CD14-positive monocyte (primary cell): ENCODE measurements around the gene BAZ1A. TPM values are rescaled to one million over a fixed set of nuclear protein-coding genes. Genes with fewer than 3 reads are reported as not detected.

ENCODE experiments used
- DNase-seq, 3 donors: peaks; one replicate each; pipeline ENCODE4 v3.0.0-alpha.2; 2011 to 2022
- H2AFZ ChIP-seq: 2 replicates; pipeline ENCODE4 v1.6.0; 2012; ENCODE audit warnings: mild to moderate bottlenecking, low read depth, low read length, inconsistent platforms; ENCODE audit not compliant: insufficient read depth, poor library complexity, severe bottlenecking
- H3K27ac ChIP-seq, 2 donors: 1 replicate in 1 of 2; 2 replicates in 1 of 2; pipeline ENCODE4 v1.5.1; 2012 to 2013; ENCODE audit warnings: low read length in 2 of 2, control low read depth in 1 of 2, inconsistent platforms in 1 of 2, low read depth in 1 of 2, mild to moderate bottlenecking in 1 of 2
- H3K27me3 ChIP-seq, 2 donors: one replicate each; pipeline versions ENCODE4 v1.6.0 to v1.6.1; 2011 to 2013; ENCODE audit warnings: low read length in 2 of 2; ENCODE audit not compliant: control insufficient read depth in 2 of 2, insufficient read depth in 2 of 2
- H3K36me3 ChIP-seq, 2 donors: replicated peaks in 1 of 2; 1 replicate in 1 of 2; 2 replicates in 1 of 2; pipeline versions ENCODE4 v1.5.1 to v1.6.1; 2012 to 2013; ENCODE audit warnings: low read length in 2 of 2, control low read depth in 1 of 2, inconsistent platforms in 1 of 2, mild to moderate bottlenecking in 1 of 2; ENCODE audit not compliant: insufficient read depth in 2 of 2, control insufficient read depth in 1 of 2
- H3K4me1 ChIP-seq, 2 donors: 1 replicate in 1 of 2; 2 replicates in 1 of 2; pipeline versions ENCODE4 v1.5.1 to v1.6.1; 2012 to 2013; ENCODE audit warnings: low read length in 2 of 2, control low read depth in 1 of 2, inconsistent platforms in 1 of 2, mild to moderate bottlenecking in 1 of 2, moderate library complexity in 1 of 2; ENCODE audit not compliant: insufficient read depth in 2 of 2, control insufficient read depth in 1 of 2
- H3K4me2 ChIP-seq: replicated peaks from 2 replicates; pipeline ENCODE3; 2012; ENCODE audit warnings: low read length, moderate library complexity, mild to moderate bottlenecking; ENCODE audit not compliant: poor library complexity, severe bottlenecking; ENCODE audit errors: extremely low read depth
- H3K4me3 ChIP-seq, 3 experiments: fragments of 200-600 bp in 1 of 3; sonication (generic) in 1 of 3; replicated peaks in 1 of 3; 1 replicate in 2 of 3; 2 replicates in 1 of 3; pipeline ENCODE4 v1.5.1; 2011 to 2013; ENCODE audit warnings: low read length in 3 of 3, mild to moderate bottlenecking in 3 of 3, control low read depth in 2 of 3, low read depth in 2 of 3, inconsistent platforms in 1 of 3, moderate library complexity in 1 of 3
- H3K79me2 ChIP-seq: 2 replicates; pipeline ENCODE4 v1.6.0; 2012; ENCODE audit warnings: mild to moderate bottlenecking, control low read depth, inconsistent platforms, low read length, moderate library complexity; ENCODE audit not compliant: insufficient read depth
- H3K9ac ChIP-seq: 2 replicates; pipeline ENCODE4 v1.6.0; 2017; ENCODE audit warnings: low read length, mild to moderate bottlenecking; ENCODE audit not compliant: insufficient read depth, poor library complexity, severe bottlenecking
- H3K9me3 ChIP-seq, 2 donors: replicated peaks in 1 of 2; 1 replicate in 1 of 2; 2 replicates in 1 of 2; pipeline versions ENCODE4 v1.5.1 to v1.6.1; 2012 to 2013; ENCODE audit warnings: low read length in 2 of 2, control low read depth in 1 of 2; ENCODE audit not compliant: control insufficient read depth in 1 of 2, insufficient read depth in 1 of 2
- H4K20me1 ChIP-seq: 2 replicates; pipeline ENCODE4 v1.6.0; 2012; ENCODE audit warnings: mild to moderate bottlenecking, low read length, control low read depth, moderate library complexity; ENCODE audit not compliant: insufficient read depth
- H3K27ac Mint-ChIP-seq, 7 donors: one replicate each; pipeline ENCODE4 v1.8.0; 2020; ENCODE audit warnings: mild to moderate bottlenecking in 7 of 7, mixed read lengths in 7 of 7, moderate library complexity in 6 of 7, inconsistent platforms in 2 of 7
- H3K27me3 Mint-ChIP-seq, 3 donors: one replicate each; pipeline ENCODE4 v1.8.0; 2021 to 2022; ENCODE audit warnings: low read depth in 3 of 3, mild to moderate bottlenecking in 3 of 3, mixed read lengths in 3 of 3, moderate library complexity in 3 of 3, inconsistent platforms in 1 of 3
- H3K36me3 Mint-ChIP-seq, 2 donors: one replicate each; pipeline ENCODE4 v1.8.0; 2020; ENCODE audit warnings: mixed read lengths in 2 of 2, inconsistent platforms in 1 of 2, mild to moderate bottlenecking in 1 of 2
- H3K4me1 Mint-ChIP-seq: one replicate; pipeline ENCODE4 v1.8.0; 2020; ENCODE audit warnings: mild to moderate bottlenecking, mixed read lengths
- H3K4me3 Mint-ChIP-seq, 2 donors: one replicate each; pipeline ENCODE4 v1.8.0; 2020; ENCODE audit warnings: mild to moderate bottlenecking in 2 of 2, mixed read lengths in 2 of 2, moderate library complexity in 1 of 2
- H3K9me3 Mint-ChIP-seq, 7 donors: one replicate each; pipeline ENCODE4 v1.8.0; 2020 to 2022; ENCODE audit warnings: mixed read lengths in 7 of 7, mild to moderate bottlenecking in 6 of 7, moderate library complexity in 6 of 7, inconsistent platforms in 2 of 7
- CTCF ChIP-seq: fragments of 200-600 bp; IDR thresholded peaks from one replicate; pipeline ENCODE4 v1.8.0; 2022; ENCODE audit warnings: antibody characterized with exemption, mild to moderate bottlenecking
- WGBS: methylation state at CpG from one replicate; pipeline ENCODE4 v1.1.5; 2013; ENCODE audit warnings: missing lambda C conversion rate; ENCODE audit not compliant: insufficient coverage; 5-methylcytosine and 5-hydroxymethylcytosine counted together
- intact Hi-C, 2 donors: fragments of 100-400 bp; cut with micrococcal nuclease; formaldehyde crosslinking; loops; one replicate each; pipeline versions ENCODE4 v1.15.0 to v1.15.1; 2023
- polyA plus RNA-seq, 3 donors: library from polyadenylated mRNA; depleted of rRNA in 1 of 3; unstranded in 2 of 3; stranded (reverse) in 1 of 3; fragments of 300-500 nt in 2 of 3; fragments of >200 nt in 1 of 3; fragmentation: Illumina TruSeq in 2 of 3; gene quantifications; 1 replicate in 2 of 3; 2 replicates in 1 of 3; pipeline ENCODE4 v1.2.3, GENCODE V29; 2012 to 2021

The BAZ1A gene
- polyA plus RNA-seq, 3 donors, result 7.3 to 25.5 (median 12.7) TPM

GRCh38 chr14:34794941-34795340 is 80.2 kb downstream of the BAZ1A start:
- H3K27ac Mint-ChIP-seq, result peak overlapping the region in 1 of 7 donors; percentile 67
- H3K4me1 Mint-ChIP-seq, result peaks cover 5% of the 10 kb centered on the region
- H3K9me3 ChIP-seq, result no peaks in the 10 kb centered on the region
- H2AFZ ChIP-seq, result no peak overlapping the region
- H3K27me3 Mint-ChIP-seq, result no peaks in the 10 kb centered on the region
- peaks cover 51 to 90% of the 10 kb centered on the region in 2 donors for H3K36me3 Mint-ChIP-seq
- no peak overlapping the region for H3K4me2 ChIP-seq
- H3K4me1 ChIP-seq, result peaks cover 2 to 7% of the 10 kb centered on the region in 2 donors
- no peak overlapping the region for H3K4me3 ChIP-seq
- H3K79me2 ChIP-seq, result peaks cover 38% of the 10 kb centered on the region
- intact Hi-C loops, result no loop called here
- peaks cover 77 to 98% of the 10 kb centered on the region in 2 donors for H3K36me3 ChIP-seq
- no peak overlapping the region for H3K4me3 Mint-ChIP-seq
- TF ChIP-seq CTCF, result no peak
- peak overlapping the region in 1 of 2 donors; percentile 53 for H3K27ac ChIP-seq
- no peaks in the 10 kb centered on the region for H3K27me3 ChIP-seq
- no CpG with 5 or more reads among the region's 1 CpG for WGBS
- H4K20me1 ChIP-seq, result peaks cover 39% of the 10 kb centered on the region
- H3K9me3 Mint-ChIP-seq, result peaks cover 0 to 2% (median 0%) of the 10 kb centered on the region in 7 donors
- no peak overlapping the region for H3K9ac ChIP-seq
- no peak for DNase-seq

GRCh38 chr14:34794217-34794616 is 80.9 kb downstream of the BAZ1A start:
- peaks cover 76 to 97% of the 10 kb centered on the region in 2 donors for H3K36me3 ChIP-seq
- Mint-ChIP-seq H3K36me3 (peaks cover 51 to 89% of the 10 kb centered on the region in 2 donors), H3K27ac (peak overlapping the region in 2 of 7 donors; percentile 45 to 67), H3K9me3 (peaks cover 0 to 2% (median 0%) of the 10 kb centered on the region in 7 donors), H3K27me3 (no peaks in the 10 kb centered on the region), H3K4me3 (no peak overlapping the region), H3K4me1 (peaks cover 5% of the 10 kb centered on the region)
- 83% methylated on average over 1 of the region's 2 CpGs for WGBS
- H2AFZ ChIP-seq, result no peak overlapping the region
- H4K20me1 ChIP-seq, result peaks cover 39% of the 10 kb centered on the region
- H3K4me3 ChIP-seq, result no peak overlapping the region
- intact Hi-C loops, result no loop called here
- DNase-seq, result no peak
- H3K27me3 ChIP-seq, result no peaks in the 10 kb centered on the region
- H3K27ac ChIP-seq, result peak overlapping the region in 1 of 2 donors; percentile 53
- H3K4me1 ChIP-seq, result peaks cover 2 to 7% of the 10 kb centered on the region in 2 donors
- no peak overlapping the region for H3K9ac ChIP-seq
- H3K79me2 ChIP-seq, result peaks cover 42% of the 10 kb centered on the region
- H3K4me2 ChIP-seq, result no peak overlapping the region
- TF ChIP-seq CTCF, result no peak
- H3K9me3 ChIP-seq, result no peaks in the 10 kb centered on the region
